ENCODE results near the gene ZBED4.

The ZBED4 gene

DNA sequence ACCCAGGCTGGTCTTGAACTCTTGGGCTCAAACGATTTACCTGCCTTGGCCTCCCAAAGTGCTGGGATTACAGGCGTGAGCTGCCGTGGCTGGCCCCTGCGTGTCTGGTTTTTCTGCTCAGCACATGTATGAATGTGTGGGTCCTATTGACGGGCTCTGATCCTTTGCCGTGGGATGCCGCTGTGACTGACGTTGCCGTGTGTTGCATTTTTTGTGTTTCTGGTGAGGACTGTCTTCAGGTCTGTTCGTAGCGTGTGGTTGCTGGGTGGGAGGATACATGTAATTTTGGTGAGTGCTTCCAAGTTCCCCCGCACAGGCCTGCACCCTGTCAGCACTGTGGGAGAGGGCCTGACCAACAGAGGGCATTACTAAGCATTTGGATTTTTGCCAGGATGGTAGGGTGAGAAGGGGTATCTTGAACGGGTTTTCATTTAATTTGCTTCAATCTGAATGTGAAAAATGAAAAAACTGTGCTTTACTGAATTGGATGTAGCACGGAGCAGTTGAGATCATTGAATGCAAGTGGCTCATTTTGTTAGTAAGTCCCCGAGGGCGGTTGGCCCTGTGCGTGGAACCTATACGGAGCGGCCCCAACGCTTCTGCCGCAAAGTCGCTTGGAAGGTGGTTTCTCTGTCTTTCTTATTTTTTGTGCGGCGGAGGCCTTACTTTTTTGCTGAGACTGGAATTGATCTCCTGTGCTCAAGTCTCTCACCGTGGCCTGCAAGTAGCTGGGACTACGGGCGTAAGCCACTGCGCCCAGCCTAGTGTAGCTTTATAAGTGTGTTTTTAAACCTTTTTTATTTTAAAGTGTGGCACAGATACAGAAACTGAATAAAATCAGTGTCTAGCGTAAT lies 8.2 kb downstream of the ZBED4 start:
- H3K4me1 Mint-ChIP-seq: peaks cover 20% of the 10 kb centered on the region
- TF ChIP-seq, protein P1, sequence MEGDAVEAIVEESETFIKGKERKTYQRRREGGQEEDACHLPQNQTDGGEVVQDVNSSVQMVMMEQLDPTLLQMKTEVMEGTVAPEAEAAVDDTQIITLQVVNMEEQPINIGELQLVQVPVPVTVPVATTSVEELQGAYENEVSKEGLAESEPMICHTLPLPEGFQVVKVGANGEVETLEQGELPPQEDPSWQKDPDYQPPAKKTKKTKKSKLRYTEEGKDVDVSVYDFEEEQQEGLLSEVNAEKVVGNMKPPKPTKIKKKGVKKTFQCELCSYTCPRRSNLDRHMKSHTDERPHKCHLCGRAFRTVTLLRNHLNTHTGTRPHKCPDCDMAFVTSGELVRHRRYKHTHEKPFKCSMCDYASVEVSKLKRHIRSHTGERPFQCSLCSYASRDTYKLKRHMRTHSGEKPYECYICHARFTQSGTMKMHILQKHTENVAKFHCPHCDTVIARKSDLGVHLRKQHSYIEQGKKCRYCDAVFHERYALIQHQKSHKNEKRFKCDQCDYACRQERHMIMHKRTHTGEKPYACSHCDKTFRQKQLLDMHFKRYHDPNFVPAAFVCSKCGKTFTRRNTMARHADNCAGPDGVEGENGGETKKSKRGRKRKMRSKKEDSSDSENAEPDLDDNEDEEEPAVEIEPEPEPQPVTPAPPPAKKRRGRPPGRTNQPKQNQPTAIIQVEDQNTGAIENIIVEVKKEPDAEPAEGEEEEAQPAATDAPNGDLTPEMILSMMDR (IDR thresholded peaks at IDR 0.05): no peak
- peaks cover 4% of the 10 kb centered on the region for H3K27me3 Mint-ChIP-seq (ENCODE audit: low read depth, poor library complexity)
- H3K4me3 Mint-ChIP-seq: no peak overlapping the region
- peak overlapping the region; percentile 81 for H3K27ac Mint-ChIP-seq
- H3K9me3 Mint-ChIP-seq: peaks cover 52% of the 10 kb centered on the region
- H3K36me3 Mint-ChIP-seq (ENCODE audit: low read depth): peaks cover 72% of the 10 kb centered on the region
- no peak for DNase-seq

DNA sequence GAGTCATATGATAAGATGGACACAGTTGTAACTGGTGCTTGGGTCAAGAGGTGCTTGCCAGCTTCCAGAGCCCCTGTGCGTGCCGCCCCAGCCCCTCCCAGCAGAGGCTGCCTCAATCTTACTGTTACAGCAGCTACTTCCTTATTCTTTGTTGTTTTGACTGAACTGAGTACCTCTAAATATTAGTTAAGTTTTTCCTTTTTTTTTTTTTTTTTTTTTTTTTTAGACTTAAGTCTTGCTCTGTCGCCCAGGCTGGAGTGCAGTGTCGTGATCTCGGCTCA lies 8.8 kb downstream of the ZBED4 start:
- Mint-ChIP-seq H3K27ac (peak overlapping the region; percentile 81), H3K27me3 (ENCODE audit: low read depth, poor library complexity) (peaks cover 4% of the 10 kb centered on the region), H3K4me1 (peaks cover 14% of the 10 kb centered on the region), H3K9me3 (peaks cover 57% of the 10 kb centered on the region), H3K4me3 (no peak overlapping the region), H3K36me3 (ENCODE audit: low read depth) (peaks cover 78% of the 10 kb centered on the region)
- DNase-seq: no peak
- TF ChIP-seq, protein P1 (IDR thresholded peaks at IDR 0.05): no peak

DNA sequence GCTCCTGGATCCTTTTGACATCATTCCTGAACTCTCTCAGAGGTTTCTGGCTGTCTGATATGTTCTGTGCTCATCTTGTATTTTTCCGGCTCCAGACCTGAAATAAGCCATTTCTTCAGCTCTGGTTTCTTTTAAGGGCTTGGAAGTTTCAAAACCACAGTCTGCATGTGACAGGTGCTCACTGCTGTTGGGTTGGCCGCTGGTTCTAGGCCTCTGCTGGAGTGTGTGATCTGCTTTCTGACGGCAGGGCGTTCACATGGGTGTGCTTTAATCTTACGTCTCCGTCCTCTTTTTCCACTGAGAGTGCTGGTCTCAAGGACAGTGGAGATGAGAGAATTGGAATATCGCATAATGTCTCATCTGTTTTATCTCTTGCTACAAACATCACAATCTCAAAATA lies 10.3 kb downstream of the ZBED4 start:
- Mint-ChIP-seq H3K4me1 (peaks cover 3% of the 10 kb centered on the region), H3K9me3 (peaks cover 72% of the 10 kb centered on the region), H3K27me3 (ENCODE audit: low read depth, poor library complexity) (peaks cover 4% of the 10 kb centered on the region), H3K36me3 (ENCODE audit: low read depth) (peaks cover 84% of the 10 kb centered on the region), H3K27ac (no peak overlapping the region), H3K4me3 (no peak overlapping the region)
- DNase-seq: no peak
- TF ChIP-seq, protein P1 (IDR thresholded peaks at IDR 0.05): no peak

DNA sequence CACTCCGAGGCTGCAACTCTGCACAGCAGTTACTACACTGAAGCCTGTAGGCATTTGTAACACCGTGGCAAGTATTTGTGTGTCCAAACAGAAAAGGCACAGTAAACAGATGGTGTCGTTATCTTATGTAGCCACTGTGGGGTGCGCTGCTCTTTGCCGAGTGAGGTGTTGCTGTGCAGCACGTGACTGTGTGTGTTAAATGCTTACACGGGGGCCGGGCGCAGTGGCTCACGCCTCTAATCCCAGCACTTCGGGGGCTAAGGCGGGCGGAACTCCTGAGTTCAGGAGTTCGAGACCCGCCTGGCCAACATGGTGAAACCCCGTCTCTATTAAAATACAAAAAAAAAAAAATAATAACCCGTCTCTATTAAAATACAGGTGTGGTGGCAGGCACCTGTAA lies 11.5 kb downstream of the ZBED4 start:
- H3K4me1 Mint-ChIP-seq: no peaks in the 10 kb centered on the region
- TF ChIP-seq, protein P1 (IDR thresholded peaks at IDR 0.05): no peak
- H3K36me3 Mint-ChIP-seq (ENCODE audit: low read depth): peaks cover 91% of the 10 kb centered on the region
- no peak overlapping the region for H3K4me3 Mint-ChIP-seq
- H3K27me3 Mint-ChIP-seq (ENCODE audit: low read depth, poor library complexity): peaks cover 9% of the 10 kb centered on the region
- H3K27ac Mint-ChIP-seq: no peak overlapping the region
- no peak for DNase-seq
- peaks cover 84% of the 10 kb centered on the region for H3K9me3 Mint-ChIP-seq

DNA sequence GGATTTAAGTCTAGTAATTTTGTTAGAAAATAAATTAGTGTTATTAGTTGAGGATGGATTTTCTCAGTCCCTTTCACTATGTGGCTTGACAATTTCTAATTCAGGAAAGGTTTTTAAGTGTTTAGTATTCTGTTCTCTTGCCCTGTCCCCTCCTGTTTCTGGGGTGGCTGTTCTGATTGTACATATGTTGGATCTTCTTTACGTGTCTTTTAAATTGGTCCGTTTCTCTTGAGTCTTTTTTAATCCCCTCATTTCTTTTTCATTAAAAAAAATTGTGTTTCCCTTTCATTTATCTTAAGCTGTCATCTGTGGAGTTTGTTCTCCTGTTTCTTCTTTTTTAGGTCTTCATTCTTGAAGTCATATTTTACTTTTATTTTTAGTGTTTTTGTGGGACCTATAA lies 12.5 kb downstream of the ZBED4 start:
- Mint-ChIP-seq H3K27ac (no peak overlapping the region), H3K27me3 (ENCODE audit: low read depth, poor library complexity) (peaks cover 9% of the 10 kb centered on the region), H3K9me3 (peaks cover 91% of the 10 kb centered on the region), H3K4me3 (no peak overlapping the region), H3K36me3 (ENCODE audit: low read depth) (peaks cover 94% of the 10 kb centered on the region), H3K4me1 (no peaks in the 10 kb centered on the region)
- TF ChIP-seq, protein P1 (IDR thresholded peaks at IDR 0.05): no peak
- DNase-seq: no peak

DNA sequence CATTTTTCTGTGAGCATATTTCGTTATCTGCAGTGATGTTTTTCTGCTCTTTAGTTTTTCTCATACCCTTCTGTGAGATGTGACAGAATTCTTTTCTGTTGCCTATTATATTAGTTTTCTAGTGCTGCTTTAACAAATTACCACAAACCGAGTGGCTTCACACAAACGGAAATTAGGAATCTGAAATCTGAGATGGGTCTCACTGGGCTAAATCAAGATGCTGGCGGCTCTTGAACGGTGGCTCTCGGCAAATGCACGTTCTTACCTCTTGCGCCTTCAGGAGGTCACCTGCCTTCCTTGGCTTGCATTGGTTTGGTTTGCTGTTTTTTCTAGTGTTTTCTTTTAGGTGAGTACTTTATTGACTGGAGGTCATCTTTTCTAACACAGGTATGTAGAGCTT lies 13.0 kb downstream of the ZBED4 start:
- DNase-seq: no peak
- Mint-ChIP-seq H3K4me1 (no peaks in the 10 kb centered on the region), H3K4me3 (no peak overlapping the region), H3K36me3 (ENCODE audit: low read depth) (peaks cover 90% of the 10 kb centered on the region), H3K27ac (no peak overlapping the region), H3K9me3 (peaks cover 90% of the 10 kb centered on the region), H3K27me3 (ENCODE audit: low read depth, poor library complexity) (peaks cover 9% of the 10 kb centered on the region)
- TF ChIP-seq, protein P1 (IDR thresholded peaks at IDR 0.05): no peak
